HG03469 (cell line): Measurements from ENCODE around the gene EIF3A.
"Not testable (repeated sequence)": the region's sequence is repeated elsewhere in the genome, so short reads cannot be mapped to it uniquely, and the experiment has no call there.

Experiments used
- ATAC-seq: cut with Tn5 transposase; IDR thresholded peaks from one replicate; pipeline ENCODE4 v1.9.1; 2021; ENCODE audit warnings: mild to moderate bottlenecking, moderate library complexity, moderate number of reproducible peaks; ENCODE audit not compliant: unreplicated experiment

Gene EIF3A

DNA sequence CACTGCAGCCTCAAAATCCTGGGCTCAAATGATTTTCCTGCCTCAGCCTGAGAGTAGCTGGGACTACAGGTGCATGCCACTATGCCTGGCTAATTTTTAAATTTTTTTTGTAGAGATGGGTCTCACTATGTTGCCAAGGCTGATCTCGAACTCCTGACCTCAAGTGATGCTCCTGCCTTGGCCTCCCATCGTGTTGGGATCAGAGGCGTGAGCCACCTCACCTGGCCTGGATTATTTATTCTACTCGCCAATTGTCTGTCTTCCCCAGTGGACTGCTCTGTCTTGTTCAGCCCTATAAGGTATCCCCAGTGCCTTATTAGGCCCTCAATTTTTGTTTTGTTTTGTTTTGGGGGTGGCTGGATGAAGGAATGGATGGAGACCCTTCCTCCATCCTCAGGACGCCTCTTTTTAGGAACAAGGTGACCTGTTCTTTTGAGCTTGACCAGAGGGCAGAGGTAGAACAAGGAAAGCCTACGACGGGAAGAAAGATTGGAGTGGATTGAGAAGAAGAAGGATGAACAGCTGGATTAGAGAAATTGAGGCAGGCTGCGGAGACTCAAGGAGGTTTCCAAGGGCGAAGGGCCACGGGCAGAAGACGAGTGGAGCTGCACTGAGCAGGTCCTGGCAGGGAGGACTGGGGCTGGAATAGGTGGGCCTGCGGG is 22.8 kb upstream of the EIF3A start:
- ATAC-seq: no peak

DNA sequence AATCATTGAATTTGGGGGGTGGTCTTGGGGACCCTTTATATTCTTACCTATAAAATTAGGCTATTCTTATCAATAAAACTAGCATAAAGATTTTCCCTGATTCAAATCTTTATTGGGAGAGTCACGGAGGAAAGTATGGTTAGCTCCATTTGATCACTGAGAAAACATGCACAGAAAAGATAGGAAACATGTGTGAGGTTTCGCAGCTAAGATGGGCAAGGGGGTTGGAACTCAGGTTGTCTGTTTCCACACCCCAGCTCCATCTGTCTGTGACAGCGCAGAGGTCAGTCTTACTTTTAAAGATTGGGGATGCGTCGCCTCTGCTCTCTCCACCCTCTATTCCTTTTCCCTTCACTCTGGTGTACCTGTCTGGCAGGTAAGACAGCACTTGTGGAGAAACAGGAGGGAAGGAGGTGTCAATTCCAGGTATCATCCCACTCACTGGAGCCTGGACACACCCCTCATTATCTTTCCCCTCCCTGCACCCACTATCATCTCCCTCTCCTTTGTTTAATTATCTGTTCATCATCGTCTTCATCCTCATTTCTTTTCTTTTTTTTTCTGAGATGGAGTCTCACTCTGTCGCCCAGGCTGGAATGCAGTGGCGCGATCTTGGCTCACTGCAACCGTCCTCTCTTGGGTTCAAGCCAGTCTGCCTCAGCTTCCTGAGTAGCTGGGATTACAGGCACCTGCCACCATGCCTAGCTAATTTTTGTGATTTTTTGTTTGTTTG is 20.9 kb upstream of the EIF3A start:
- no peak for ATAC-seq

DNA sequence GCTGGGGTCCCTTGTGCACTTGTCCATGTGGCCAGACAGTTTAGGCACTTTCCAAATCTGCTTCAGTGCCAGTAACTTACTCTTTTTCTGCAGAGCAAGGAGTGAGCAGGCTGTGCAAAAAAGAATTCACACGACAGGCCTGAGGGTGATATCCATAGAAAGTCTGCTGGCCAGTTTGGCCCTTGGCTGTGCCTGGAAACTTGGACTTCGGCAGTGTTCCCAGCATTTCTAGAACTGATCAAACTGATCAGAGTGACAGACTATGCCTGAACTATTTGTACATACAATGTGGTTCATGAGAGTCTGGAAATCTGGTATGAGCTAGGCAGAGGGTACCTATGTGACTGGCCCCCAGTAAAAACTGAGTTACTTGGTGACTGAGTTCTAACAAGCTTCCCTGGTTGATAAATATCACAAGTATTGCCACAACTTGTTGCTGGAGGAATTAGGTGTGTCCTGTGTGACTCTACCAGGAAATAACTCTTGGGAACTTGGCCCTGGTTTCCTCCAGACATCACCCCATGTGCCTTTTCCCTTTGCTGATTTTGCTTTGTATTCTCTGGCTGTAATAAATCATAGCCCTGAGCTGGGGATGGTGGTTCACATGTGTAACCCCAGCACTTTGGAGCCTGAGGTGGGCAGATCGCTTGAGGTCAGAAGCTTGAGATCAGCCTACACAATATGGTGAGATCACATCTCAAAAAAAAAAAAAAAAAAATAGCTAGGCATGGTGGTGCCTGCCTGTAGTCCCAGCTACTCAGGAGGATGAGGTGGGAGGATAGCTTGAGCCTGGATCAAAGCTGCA is 20.0 kb upstream of the EIF3A start:
- ATAC-seq: no peak

DNA sequence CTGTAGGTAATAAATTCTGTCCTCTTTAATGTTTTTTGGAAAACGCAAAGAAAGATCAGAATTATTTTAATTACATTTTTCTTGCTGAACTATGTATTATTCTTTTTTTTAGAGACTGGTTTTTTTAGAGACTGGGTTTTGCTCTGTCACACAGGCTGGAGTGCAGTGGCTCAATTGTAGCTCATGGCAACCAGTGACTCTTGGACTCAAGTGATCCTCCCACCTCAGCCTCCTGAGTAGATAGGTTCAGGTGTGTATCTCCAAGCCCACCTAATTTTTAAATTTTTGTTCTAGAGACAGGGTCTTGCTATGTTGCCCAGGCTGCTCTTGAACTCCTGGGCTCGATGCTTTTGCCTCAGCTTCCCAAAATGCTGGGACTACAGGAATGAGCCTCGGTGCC is 18.0 kb upstream of the EIF3A start:
- no peak for ATAC-seq

DNA sequence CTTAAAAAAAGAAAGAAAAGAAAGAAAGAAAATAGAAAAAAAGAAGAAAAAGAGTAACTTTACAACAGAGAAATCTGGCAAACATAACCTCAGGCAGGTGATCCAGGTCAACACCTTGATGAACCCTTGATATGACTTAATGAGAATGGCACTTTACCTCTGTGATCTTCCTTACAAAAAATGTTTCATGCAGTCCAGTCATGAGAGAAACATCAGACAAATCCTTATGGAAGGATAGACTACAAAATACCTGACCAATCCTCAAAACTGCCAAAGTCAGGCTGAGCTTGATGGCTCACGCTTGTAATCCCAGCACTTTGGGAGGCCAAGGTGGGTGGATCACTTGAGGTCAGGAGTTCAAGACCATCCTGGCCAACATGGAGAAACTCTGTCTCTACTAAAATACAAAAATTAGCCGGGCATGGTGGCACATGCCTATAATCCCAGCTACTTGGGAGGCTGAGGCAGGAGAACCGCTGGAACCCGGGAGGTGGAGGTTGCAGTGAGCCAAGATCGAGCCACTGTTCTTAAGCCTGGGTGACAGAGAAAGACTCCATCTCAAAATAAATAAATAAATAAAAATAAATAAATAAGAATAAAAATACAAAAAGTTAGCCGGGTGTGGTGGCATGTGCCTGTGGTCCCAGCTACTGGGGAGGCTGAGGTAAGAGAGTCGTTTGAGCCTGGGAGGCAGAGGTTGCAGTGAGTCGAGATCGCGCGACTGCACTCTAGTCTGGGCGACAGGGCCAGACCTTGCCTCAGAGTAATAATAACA is 16.2 kb upstream of the EIF3A start:
- not testable (repeated sequence) for ATAC-seq

DNA sequence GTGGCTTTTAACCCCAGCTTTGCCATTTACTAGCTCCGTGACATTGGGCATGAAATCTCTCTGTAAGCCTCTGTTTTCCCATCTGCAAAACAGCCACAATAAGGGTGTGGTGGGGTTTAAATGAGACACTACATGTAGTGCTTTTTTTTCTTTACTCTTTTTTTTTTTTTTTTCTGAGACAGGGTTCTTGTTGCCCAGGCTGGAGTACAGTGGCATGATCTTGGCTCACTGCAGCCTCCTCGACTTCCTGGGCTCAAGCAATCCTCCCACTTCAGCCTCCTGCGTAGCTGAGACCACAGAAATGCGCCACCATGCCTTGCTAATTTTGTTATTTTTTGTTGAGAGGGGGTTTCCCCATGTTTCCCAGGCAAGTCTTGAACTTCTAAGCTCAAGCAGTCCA is 15.0 kb upstream of the EIF3A start:
- ATAC-seq: no peak

DNA sequence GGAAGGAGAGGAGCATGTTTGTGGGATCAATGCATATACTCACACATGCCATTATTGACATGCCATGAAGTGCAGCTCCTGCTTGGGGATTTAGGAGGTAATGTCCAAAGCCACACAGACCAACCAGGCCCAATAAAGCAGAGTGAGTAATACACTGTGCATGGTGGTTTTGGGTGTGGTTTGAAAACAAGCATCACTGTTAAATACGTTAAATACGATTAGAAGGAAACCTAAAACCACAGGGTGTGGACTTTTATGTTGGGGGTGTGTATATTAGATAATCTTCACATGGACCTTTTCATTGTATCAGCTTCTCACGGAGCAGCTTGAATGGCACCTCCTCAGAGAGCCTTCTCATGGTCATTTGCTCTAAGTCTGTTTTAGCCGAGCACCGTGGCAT is 10.4 kb upstream of the EIF3A start:
- ATAC-seq: no peak

DNA sequence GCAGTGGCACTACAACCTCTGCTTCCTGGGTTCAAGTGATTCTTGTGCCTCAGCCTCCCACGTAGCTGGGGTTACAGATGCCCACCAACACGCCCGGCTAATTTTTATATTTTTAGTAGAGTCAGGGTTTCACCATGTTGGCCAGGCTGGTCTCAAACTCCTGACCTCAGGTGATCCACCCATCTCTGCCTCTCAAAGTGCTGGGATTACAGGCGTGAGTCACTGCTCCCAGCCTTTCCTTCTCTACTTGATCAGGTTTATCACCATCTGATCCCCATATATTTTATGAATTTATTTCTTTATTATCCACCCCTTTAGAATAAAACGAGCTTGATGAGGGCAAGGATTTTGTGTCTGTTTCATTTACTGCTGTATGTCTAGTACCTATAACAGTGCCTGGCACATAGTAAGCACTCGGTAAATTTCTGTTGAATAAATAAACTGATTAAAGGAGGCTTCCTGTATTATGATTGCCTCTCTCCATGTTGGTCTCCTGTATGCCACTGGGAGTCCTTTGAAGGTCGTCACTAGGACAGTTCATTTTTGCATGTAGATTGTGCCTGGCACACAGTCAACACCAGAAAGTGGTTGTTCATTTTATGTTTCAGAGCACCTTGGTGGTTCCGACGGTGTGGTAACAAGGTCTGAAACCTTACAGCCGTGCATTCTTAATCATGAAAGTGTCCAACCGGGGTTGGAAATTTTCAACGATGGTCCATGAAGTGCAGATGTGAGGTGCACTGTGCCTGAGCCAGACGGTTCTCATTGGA is 9.6 kb upstream of the EIF3A start:
- no peak for ATAC-seq

DNA sequence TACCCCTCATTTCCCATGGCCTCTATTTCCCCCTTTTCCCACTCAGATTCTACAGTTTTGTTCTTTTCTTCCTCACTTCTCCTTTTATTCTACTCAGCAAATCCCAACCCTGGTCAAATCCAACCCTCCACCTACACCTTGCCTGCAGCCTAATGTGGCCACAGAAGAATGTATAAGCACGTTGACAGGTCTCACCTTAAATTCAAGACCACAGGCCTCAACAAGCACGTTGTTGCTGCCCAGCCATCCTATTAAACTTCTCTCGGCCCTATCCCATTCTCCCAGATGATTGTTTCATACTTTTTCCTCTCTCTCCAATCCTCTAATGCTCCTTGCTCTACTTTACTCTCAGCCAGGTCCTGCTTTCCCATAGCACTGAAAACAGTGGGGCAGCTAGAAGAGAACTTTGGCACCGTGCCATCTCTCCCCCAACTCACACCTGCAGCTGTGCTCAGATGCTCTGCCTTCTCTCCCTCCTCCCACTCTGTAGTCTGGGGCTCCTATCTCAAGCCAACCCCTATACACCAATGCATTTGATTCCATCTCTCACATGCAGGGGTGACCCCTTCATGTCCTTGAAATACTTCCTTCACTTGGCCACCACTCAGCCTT is 6.8 kb upstream of the EIF3A start:
- ATAC-seq: no peak

DNA sequence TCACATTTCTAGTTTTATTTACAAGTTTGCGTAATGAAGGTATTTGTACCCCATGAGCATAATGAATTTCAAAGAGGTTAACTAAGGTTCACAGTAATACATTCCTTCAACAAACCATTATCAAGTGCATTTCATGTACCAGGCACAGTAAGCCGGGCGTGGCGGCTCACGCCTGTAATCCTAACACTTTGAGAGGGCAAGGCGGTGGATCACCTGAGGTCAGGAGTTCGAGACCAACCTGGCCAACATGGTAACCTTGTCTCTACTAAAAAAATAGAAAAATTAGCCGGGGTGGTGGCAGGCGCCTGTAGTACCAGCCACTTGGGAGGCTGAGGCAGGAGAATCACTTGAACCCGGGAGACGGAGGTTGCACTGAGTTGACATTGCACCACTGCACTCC is 4.3 kb upstream of the EIF3A start:
- ATAC-seq: no peak

DNA sequence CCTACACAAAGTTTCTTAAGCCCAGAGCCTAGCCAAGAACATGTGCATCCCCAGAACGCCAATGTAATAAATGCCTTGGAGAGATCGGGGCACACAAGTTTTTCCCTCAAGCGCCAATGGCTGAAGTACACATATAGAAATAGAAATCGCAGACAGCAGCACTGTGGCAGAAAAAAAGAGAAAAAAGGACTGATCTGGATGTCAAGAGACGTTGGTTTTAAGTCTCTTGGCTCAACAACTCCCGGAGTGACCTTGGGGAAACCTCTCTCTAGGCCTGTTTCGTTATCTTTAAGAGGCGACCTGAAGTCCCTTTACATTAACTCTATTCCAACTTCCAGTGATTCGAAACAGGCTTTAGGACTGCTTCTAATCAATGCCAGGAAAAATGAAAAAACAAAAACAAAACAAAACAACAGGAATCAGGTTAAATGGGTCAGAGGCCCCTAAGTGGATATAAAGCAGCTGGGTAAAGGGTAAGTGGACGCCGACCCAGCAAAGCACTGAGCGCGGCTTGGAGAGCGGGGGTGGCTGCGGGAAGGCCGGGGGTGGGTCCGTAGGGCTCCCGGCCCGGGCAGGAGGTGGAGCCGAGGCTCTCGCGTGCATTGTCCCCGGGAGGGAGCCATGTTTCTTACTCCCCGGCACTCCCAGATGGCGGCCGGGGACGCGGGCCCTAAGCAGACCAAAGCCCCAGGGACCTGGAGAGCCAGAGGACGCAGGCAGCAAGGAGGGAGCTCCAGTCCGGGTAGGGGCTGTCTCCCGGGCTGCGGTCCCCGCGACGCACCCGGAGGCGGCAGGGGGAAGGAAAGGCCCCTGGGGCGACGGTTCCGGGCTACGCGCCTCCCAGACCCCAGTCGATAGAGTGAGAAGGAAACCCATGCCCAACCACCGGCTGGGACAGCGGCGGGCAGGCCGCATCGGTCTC is 757 bp downstream of the EIF3A start:
- peak; percentile 33 for ATAC-seq

DNA sequence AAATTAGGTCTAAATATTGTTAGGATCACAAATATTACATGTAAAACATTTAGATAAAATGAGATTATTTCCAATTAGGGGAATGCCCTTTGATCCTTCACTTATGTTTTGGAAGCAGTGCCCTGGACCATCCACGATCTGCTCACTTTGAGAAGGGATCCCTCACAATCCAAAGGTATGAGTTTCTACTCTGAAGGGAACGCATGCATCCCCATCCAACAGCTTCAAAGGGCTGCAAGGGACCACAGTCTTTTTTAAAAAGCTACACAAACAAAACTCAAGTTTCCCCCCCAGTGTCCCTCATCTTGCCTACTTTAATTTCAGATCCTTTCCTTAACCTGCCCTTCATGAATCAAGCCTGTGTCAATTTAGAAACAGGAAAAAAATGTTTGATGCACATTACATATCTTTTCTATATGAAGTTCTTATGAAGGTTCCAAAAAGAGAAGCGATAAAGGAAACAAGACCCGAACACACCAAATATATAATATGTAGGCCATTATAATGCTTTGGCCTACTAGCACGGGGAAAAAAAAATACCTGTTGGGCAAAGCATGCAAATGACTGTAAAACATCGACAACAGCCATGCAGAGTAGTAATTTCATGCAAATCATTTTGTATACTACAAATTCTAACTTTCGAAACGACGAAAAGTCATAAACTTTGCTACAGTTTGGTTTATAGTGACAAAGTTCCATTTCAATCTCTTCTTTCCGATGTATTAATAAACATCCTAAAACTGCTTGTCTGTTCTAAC is 2.0 kb downstream of the EIF3A start:
- ATAC-seq: no peak

DNA sequence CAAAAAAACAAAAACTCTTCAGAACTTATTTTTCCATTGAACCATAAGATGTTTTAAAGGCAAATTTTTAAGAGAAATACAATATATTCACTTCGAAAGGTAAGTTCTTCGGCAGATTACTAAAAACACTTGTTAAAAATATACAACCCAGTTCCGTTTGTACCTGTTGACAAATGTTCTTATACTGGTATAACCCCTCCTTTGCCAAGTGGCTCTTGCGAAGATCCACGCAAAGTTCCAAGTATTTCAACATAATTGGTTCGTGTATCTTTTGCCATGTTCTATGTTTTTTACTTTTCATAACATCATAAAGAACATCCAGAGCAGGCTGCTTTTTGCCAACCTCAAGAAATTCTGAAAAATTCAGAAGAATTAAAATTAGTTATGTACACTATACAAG is 7.0 kb downstream of the EIF3A start:
- ATAC-seq: no peak

DNA sequence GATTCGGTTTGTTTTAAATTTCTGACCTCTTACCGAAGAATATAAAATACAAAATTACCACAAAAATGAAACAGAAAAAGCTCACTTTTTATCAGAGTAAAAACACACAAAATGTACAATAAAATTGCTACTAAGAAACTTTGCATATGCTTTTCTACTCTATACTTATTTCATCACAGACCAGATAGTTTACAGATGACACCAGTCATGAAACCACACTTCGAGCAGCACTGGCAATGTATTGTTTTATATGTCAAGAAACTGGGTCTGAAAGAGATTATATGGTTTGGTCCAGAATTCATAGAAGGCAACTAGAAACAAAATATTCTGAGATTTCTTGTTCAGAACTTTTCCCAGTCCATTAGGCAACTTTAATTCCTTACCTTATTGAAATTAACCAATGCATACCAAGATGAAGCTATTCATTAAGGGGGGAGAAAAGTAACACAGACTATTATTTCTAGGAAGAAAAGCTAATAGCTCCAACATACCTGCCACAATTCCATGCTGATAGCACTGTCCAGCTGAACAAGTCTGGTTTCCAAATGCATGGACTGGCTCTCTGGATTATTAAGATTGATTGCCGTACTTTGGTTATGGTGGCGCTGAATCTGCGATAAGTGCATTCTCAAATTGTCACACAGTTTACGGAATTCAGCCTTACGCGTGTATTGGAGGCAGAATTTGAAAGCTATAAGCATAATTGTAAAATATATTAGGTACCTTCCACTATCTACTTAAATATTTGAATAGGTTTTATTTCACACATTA is 10.0 kb downstream of the EIF3A start:
- ATAC-seq: no peak

DNA sequence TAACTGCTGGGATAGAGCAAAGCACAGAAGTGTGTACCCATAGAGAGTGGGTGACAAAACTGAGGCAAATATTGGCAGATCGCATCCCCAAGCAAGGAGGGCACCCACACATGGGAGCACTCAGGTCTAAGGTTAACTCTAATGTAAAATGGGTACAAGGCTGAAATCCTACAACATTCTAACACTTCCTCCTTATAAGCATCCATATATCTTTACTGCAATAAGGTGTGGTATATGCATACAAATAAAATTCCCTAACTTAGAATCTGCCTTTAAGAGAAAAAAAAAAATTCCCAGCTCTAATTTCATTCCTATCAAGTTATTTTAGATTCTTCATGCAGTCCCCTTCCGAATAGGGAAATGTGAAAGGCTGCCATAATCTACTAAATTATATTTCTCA is 18.7 kb downstream of the EIF3A start:
- no peak for ATAC-seq

DNA sequence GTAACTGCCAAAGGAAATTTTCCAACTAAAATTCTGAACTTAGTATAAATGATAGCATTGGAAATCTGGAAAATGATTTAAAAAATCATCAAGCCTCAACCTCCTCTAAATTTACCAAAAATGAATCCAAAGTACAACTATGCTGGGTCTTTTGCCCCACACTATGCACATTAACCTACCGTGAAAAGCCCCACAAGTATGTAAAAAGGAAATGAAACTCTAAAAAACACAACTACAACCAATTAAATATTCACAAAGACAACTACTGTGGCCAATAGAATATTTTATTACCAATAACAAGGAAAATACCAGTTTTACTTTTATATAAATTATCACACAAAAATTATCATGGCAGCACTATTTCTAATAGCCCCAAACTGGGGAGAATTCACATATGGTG is 19.3 kb downstream of the EIF3A start:
- ATAC-seq: no peak

DNA sequence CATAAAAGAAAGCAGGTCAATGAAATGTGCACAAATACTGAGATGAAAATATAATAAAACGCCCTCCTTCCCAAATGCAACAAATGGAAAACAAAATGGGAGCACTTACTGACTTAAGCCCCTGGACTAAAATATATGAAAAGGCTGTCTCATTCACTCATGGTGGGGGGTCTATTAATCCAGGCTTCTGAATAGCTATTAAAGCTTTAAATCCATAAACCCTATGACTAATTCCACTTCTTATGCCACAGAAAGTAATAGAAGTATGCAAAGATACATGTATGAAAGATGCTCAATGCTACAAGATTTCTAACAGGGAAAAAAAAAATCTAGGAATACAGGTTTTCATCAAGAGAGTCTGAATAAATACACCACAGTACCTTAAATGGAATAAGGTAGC is 20.5 kb downstream of the EIF3A start:
- ATAC-seq: no peak
